PC-3 (cell line): Measurements from ENCODE around the gene C9. TPM values are rescaled to one million over a fixed set of nuclear protein-coding genes. Genes with fewer than 3 reads are reported as not detected.
"Not testable (repeated sequence)": the region's sequence is repeated elsewhere in the genome, so short reads cannot be mapped to it uniquely, and the experiment has no call there.

Source experiments
- ATAC-seq: fragments of 200-7000 bp; cut with Tn5 transposase; 2 replicates; pipeline ENCODE4 v1.9.1; 2020; ENCODE audit warnings: mild to moderate bottlenecking, moderate library complexity
- BruUV-seq: library from RNA; stranded (reverse); fragments of 400-500 nt; replicated peaks from 2 replicates; lab custom pipeline; 2021; lab: Mats Ljungman, UMichigan
- CTCF ChIA-PET: fragments of 300-600 bp; sonication (Branson Sonifier 250); formaldehyde crosslinking; loops from one replicate; lab custom pipeline; 2022; ENCODE audit warnings: antibody characterized with exemption; lab: Charles Lee
- POLR2A ChIA-PET: fragments of 300-600 bp; sonication (Branson Sonifier 250); formaldehyde crosslinking; loops from one replicate; lab custom pipeline; 2022; ENCODE audit warnings: antibody characterized with exemption; ENCODE audit not compliant: unreplicated experiment; lab: Charles Lee
- DNase-seq: peaks from one replicate; pipeline ENCODE4 v3.0.0-alpha.2; 2015
- H2AFZ ChIP-seq: fragments of 300-600 bp; sonication (generic); 2 replicates; pipeline ENCODE4 v1.6.0; 2016; ENCODE audit warnings: antibody characterized with exemption, low read length
- H3F3A ChIP-seq: fragments of 300-600 bp; sonication (generic); one replicate; pipeline ENCODE4 v1.6.0; 2017; ENCODE audit warnings: antibody characterized with exemption, low read length, control low read depth, mild to moderate bottlenecking; ENCODE audit not compliant: unreplicated experiment
- H3K27ac ChIP-seq: fragments of 300-600 bp; sonication (generic); 2 replicates; pipeline ENCODE4 v1.5.1; 2016; ENCODE audit warnings: mild to moderate bottlenecking, low read length
- H3K27me3 ChIP-seq: fragments of 300-600 bp; sonication (generic); 2 replicates; pipeline ENCODE4 v1.6.1; 2016; ENCODE audit warnings: low read length, mixed read lengths
- H3K36me3 ChIP-seq: fragments of 300-600 bp; sonication (generic); 2 replicates; pipeline ENCODE4 v1.6.1; 2016; ENCODE audit warnings: low read depth, mixed run types, low read length, mixed read lengths
- H3K4me1 ChIP-seq: fragments of 300-600 bp; sonication (generic); 2 replicates; pipeline ENCODE4 v1.5.1; 2016; ENCODE audit warnings: low read length; ENCODE audit not compliant: insufficient read depth
- H3K4me2 ChIP-seq: fragments of 300-600 bp; sonication (generic); 2 replicates; pipeline ENCODE4 v1.6.0; 2016; ENCODE audit warnings: low read length
- H3K4me3 ChIP-seq: fragments of 300-600 bp; sonication (generic); 2 replicates; pipeline ENCODE4 v1.5.1; 2016; ENCODE audit warnings: mild to moderate bottlenecking, low read length, mixed read lengths
- H3K79me2 ChIP-seq: fragments of 300-600 bp; sonication (generic); 2 replicates; pipeline ENCODE4 v1.6.1; 2017; ENCODE audit warnings: low read length, mixed read lengths
- H3K9ac ChIP-seq: fragments of 300-600 bp; sonication (generic); 2 replicates; pipeline ENCODE4 v1.6.0; 2016; ENCODE audit warnings: mild to moderate bottlenecking, low read length
- H3K9me2 ChIP-seq: fragments of 300-600 bp; sonication (generic); replicated peaks from 2 replicates; pipeline ENCODE4 v1.6.1; 2016; ENCODE audit warnings: mixed run types, low read length, mixed read lengths
- H3K9me3 ChIP-seq: fragments of 300-600 bp; sonication (generic); 2 replicates; pipeline ENCODE4 v1.6.1; 2016; ENCODE audit warnings: low read length, mixed read lengths
- H4K20me1 ChIP-seq: fragments of 300-600 bp; sonication (generic); 2 replicates; pipeline ENCODE4 v1.6.1; 2016; ENCODE audit warnings: low read length, mixed read lengths
- EZH2 ChIP-seq: fragments of 300-600 bp; sonication (generic); IDR thresholded peaks from one replicate; pipeline ENCODE4 v1.6.1; 2017; ENCODE audit warnings: antibody characterized with exemption, mild to moderate bottlenecking, low read length; ENCODE audit not compliant: unreplicated experiment
- EZH2phosphoT487 ChIP-seq: fragments of 300-600 bp; sonication (generic); IDR thresholded peaks from 2 replicates; pipeline ENCODE4 v1.6.1; 2018; ENCODE audit warnings: mild to moderate bottlenecking, antibody characterized with exemption, low read length, borderline replicate concordance
- intact Hi-C: fragments of 100-400 bp; cut with micrococcal nuclease; formaldehyde crosslinking; loops from 2 replicates; pipeline ENCODE4 v1.9.0; 2023
- total RNA-seq: library from RNA; depleted of rRNA; stranded (reverse); fragments of >200 nt; gene quantifications from 2 replicates; pipeline ENCODE4 v1.2.3, GENCODE V29; 2014; rRNA removed
- TF ChIP-seq, protein P1 (sequence below): fragments of 300-600 bp; sonication (generic); conservative IDR thresholded peaks from 2 replicates; pipeline ENCODE4 v1.5.1; 2017; ENCODE audit warnings: antibody characterized with exemption, low read depth, mild to moderate bottlenecking, low read length

C9 gene
- total RNA-seq, 1 experiment from 2014 or later = not detected

DNA sequence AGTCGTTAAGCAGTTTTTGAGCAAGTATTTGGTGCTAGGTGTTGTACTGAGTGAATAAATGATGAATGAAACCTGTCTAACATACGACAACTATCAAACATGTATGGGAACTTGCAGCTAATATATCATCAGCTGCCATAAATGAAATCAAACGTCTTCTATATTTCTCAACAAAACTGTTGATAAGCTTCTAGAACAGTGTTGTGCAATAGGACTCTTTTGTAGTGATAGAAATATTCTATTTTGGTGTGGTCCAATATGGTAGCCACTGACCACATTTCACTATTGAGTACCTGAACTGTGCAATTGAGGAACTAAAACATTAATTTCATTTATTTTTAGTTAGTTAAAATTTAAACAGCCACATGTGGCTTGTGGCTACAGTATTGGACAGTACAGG lies 128.6 kb downstream of the C9 start:
- TF ChIP-seq EZH2 (no peak), EZH2phosphoT487 (no peak)
- TF ChIP-seq, protein P1, sequence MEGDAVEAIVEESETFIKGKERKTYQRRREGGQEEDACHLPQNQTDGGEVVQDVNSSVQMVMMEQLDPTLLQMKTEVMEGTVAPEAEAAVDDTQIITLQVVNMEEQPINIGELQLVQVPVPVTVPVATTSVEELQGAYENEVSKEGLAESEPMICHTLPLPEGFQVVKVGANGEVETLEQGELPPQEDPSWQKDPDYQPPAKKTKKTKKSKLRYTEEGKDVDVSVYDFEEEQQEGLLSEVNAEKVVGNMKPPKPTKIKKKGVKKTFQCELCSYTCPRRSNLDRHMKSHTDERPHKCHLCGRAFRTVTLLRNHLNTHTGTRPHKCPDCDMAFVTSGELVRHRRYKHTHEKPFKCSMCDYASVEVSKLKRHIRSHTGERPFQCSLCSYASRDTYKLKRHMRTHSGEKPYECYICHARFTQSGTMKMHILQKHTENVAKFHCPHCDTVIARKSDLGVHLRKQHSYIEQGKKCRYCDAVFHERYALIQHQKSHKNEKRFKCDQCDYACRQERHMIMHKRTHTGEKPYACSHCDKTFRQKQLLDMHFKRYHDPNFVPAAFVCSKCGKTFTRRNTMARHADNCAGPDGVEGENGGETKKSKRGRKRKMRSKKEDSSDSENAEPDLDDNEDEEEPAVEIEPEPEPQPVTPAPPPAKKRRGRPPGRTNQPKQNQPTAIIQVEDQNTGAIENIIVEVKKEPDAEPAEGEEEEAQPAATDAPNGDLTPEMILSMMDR = no peak
- Histone ChIP-seq H3K4me1 (peaks cover 13% of the 10 kb centered on the region), H3K36me3 (no peaks in the 10 kb centered on the region), H3F3A (peaks cover 9% of the 10 kb centered on the region), H3K9ac (no peak overlapping the region), H2AFZ (no peak overlapping the region), H3K9me2 (no peaks in the 10 kb centered on the region), H3K4me3 (no peak overlapping the region), H3K27ac (no peak overlapping the region), H3K27me3 (no peaks in the 10 kb centered on the region), H4K20me1 (no peaks in the 10 kb centered on the region), H3K79me2 (no peaks in the 10 kb centered on the region), H3K9me3 (no peaks in the 10 kb centered on the region), H3K4me2 (no peak overlapping the region)
- intact Hi-C loops = no loop called here
- no peak for DNase-seq
- ChIA-PET POLR2A (no interaction called here), CTCF (no interaction called here)
- no peak for ATAC-seq
- BruUV-seq = no TSS peak

DNA sequence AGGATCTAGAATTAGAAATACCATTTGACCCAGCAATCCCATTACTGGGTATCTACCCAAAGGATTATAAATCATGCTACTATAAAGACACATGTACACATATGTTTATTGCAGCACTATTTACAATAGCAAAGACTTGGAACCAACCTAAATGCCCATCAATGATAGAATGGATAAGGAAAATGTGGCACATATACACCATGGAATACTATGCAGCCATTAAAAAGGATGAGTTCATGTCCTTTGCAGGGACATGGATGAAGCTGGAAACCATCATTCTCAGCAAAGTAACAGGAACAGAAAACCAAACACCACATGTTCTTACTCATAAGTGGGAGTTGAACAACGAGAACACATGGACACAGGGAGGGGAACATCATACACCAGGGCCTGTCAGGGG lies 129.8 kb downstream of the C9 start:
- POLR2A ChIA-PET, H3K4me3 ChIP-seq, intact Hi-C loops, H2AFZ ChIP-seq, H3K79me2 ChIP-seq, H3F3A ChIP-seq, DNase-seq, ATAC-seq, H3K9me2 ChIP-seq, CTCF ChIA-PET, H3K9me3 ChIP-seq, H3K9ac ChIP-seq, H3K36me3 ChIP-seq, H3K27ac ChIP-seq, BruUV-seq, H3K4me2 ChIP-seq, H4K20me1 ChIP-seq, H3K27me3 ChIP-seq: not testable (repeated sequence)
- peaks cover 13% of the 10 kb centered on the region for H3K4me1 ChIP-seq

Other genes starting within 250 kb of the C9 start
- 0.81 and 1.1 TPM in 2 replicates for gene FYB1, start 144.9 kb downstream of the C9 start, total RNA-seq
- gene DAB2, start 60.5 kb upstream of the C9 start, total RNA-seq = 11.8 and 14.1 TPM in 2 replicates